ENCODE data around the gene PRDX1. TPM values are rescaled to one million over a fixed set of nuclear protein-coding genes. Genes with fewer than 3 reads are reported as not detected.

The PRDX1 gene
- total RNA-seq, 6 experiments from 2014 or later: 315 to 672 (median 358) TPM

- TF ChIP-seq POLR2A (IDR thresholded peaks at IDR 0.05): no peak
- TF ChIP-seq, protein P1, sequence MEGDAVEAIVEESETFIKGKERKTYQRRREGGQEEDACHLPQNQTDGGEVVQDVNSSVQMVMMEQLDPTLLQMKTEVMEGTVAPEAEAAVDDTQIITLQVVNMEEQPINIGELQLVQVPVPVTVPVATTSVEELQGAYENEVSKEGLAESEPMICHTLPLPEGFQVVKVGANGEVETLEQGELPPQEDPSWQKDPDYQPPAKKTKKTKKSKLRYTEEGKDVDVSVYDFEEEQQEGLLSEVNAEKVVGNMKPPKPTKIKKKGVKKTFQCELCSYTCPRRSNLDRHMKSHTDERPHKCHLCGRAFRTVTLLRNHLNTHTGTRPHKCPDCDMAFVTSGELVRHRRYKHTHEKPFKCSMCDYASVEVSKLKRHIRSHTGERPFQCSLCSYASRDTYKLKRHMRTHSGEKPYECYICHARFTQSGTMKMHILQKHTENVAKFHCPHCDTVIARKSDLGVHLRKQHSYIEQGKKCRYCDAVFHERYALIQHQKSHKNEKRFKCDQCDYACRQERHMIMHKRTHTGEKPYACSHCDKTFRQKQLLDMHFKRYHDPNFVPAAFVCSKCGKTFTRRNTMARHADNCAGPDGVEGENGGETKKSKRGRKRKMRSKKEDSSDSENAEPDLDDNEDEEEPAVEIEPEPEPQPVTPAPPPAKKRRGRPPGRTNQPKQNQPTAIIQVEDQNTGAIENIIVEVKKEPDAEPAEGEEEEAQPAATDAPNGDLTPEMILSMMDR (IDR thresholded peaks at IDR 0.05): no peak
- WGBS (ENCODE audit: insufficient coverage, low coverage, low lambda C conversion rate, missing lambda C conversion rate): 66% methylated on average over 7 of the region's 9 CpGs
- Histone ChIP-seq H3K27me3 (no peaks in the 10 kb centered on the region), H3K36me3 (peaks cover 0 to 67% (median 44%) of the 10 kb centered on the region in 4 donors), H3K9me3 (no peaks in the 10 kb centered on the region), H3K27ac (no peak overlapping the region), H3K4me1 (peaks cover 0 to 19% (median 4%) of the 10 kb centered on the region in 4 donors), H3K4me3 (no peak overlapping the region)
- DNase-seq (no peak), ATAC-seq (no peak)
- intact Hi-C loops (cut with DNase I): loop anchor here in 1 of 2 donors (5.0 kb wide), 1 partner anchor 57 kb away; no protein-coding TSS in a partner anchor
Observed at GRCh38 chr1:45510036-45510971, 11.4 kb downstream of the PRDX1 start.

DNA sequence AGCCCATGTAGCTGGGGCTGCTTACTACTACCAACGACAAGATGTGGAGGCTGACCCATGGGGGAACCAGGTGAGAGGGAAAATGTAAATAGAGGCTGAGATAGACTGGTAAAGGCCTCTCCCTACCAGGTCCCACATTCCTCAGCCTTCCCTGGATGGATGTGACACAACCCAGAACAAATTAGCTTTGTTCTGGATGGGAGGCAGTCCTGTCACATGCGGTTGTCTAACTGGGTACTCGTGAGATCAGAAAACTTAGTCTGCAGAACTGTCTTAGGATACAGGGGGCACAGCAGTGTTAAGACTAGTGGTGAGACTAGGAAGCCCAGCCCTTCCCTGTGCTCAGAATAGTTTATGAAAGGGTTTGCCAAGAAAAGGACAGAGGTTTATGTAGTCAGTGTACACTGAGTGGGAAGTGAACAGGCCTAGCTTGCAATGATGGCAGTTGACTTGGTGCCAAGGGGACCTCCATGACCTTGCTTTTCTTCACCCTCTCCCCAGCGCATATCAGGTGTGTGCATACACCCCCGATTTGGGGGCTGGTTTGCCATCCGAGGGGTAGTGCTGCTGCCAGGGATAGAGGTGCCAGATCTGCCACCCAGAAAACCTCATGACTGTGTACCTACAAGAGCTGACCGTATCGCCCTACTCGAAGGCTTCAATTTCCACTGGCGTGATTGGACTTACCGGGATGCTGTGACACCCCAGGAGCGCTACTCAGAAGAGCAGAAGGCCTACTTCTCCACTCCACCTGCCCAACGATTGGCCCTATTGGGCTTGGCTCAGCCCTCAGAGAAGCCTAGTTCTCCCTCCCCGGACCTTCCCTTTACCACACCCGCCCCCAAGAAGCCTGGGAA, 13.2 kb downstream of the PRDX1 start:
- ATAC-seq (peak; percentile 4 to 26 (median 23)), DNase-seq (no peak)
- intact Hi-C loops (cut with DNase I): loop anchor here in 1 of 2 donors (5.0 kb wide), 1 partner anchor 59 kb away; no protein-coding TSS in a partner anchor
- no peaks in the 10 kb centered on the region for H3K9me3 ChIP-seq
- 41% methylated on average over 4 of the region's 15 CpGs for WGBS (ENCODE audit: insufficient coverage, low coverage, low lambda C conversion rate, missing lambda C conversion rate)
- H3K4me1 ChIP-seq: peaks cover 0 to 24% (median 9%) of the 10 kb centered on the region in 4 donors
- H3K27ac ChIP-seq: peak overlapping the region in 1 of 3 donors; percentile 4
- H3K4me3 ChIP-seq: no peak overlapping the region
- TF ChIP-seq POLR2A (IDR thresholded peaks at IDR 0.05): no peak
- TF ChIP-seq, protein P1 (IDR thresholded peaks at IDR 0.05): peak in 1 of 4 donors; percentile 19
- H3K36me3 ChIP-seq: peaks cover 0 to 50% (median 34%) of the 10 kb centered on the region in 4 donors
- H3K27me3 ChIP-seq: no peaks in the 10 kb centered on the region

DNA sequence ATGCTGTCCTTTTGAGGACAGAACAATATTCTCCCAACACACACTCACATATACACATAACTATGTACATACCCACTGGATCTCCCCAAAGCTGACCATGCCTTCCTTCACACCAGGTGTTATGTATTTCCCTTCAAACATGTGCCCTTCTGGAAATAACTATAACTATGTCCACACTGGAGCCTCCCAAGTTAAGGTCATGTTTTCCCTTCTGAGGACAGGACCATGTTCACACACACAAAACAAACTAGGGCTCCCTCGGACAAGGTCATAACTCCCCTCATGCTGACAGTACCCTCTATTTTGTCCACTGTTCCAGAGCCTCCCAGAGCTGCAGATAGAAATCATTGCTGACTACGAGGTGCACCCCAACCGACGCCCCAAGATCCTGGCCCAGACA, 13.8 kb downstream of the PRDX1 start:
- peak overlapping the region in 1 of 3 donors; percentile 4 for H3K27ac ChIP-seq
- ATAC-seq (no peak), DNase-seq (no peak)
- no peaks in the 10 kb centered on the region for H3K9me3 ChIP-seq
- peaks cover 0 to 28% (median 9%) of the 10 kb centered on the region in 4 donors for H3K4me1 ChIP-seq
- WGBS (ENCODE audit: insufficient coverage, low coverage, low lambda C conversion rate, missing lambda C conversion rate): 66% methylated on average over 4 of the region's 4 CpGs
- H3K36me3 ChIP-seq: peaks cover 0 to 44% (median 28%) of the 10 kb centered on the region in 4 donors
- no peak overlapping the region for H3K4me3 ChIP-seq
- TF ChIP-seq, protein P1 (IDR thresholded peaks at IDR 0.05): no peak
- no peak for TF ChIP-seq POLR2A (IDR thresholded peaks at IDR 0.05)
- no peaks in the 10 kb centered on the region for H3K27me3 ChIP-seq
- intact Hi-C loops (cut with DNase I): loop anchor here in 1 of 2 donors (5.0 kb wide), 1 partner anchor 59 kb away; no protein-coding TSS in a partner anchor

- intact Hi-C loops (cut with DNase I): loop anchor here in 1 of 2 donors (5.0 kb wide), 1 partner anchor 60 kb away; no protein-coding TSS in a partner anchor
- no peak for TF ChIP-seq POLR2A (IDR thresholded peaks at IDR 0.05)
- TF ChIP-seq, protein P1 (IDR thresholded peaks at IDR 0.05): no peak
- ATAC-seq (peak; percentile 37 to 63 (median 38)), DNase-seq (peak in 1 of 3 donors; percentile 58)
- H3K36me3 ChIP-seq: peaks cover 0 to 37% (median 23%) of the 10 kb centered on the region in 4 donors
- WGBS (ENCODE audit: insufficient coverage, low coverage, low lambda C conversion rate, missing lambda C conversion rate): 63% methylated on average over 2 of the region's 6 CpGs
- no peaks in the 10 kb centered on the region for H3K27me3 ChIP-seq
- H3K4me1 ChIP-seq: peaks cover 0 to 35% (median 12%) of the 10 kb centered on the region in 4 donors
- no peaks in the 10 kb centered on the region for H3K9me3 ChIP-seq
- H3K27ac ChIP-seq: peak overlapping the region in 1 of 3 donors; percentile 37
- no peak overlapping the region for H3K4me3 ChIP-seq
Observed at GRCh38 chr1:45507195-45507594, 14.5 kb downstream of the PRDX1 start.

All from right lobe of liver (tissue), 6 donors.